Omental fat pad (tissue), 4 donors: ENCODE results near the gene CCDC150. TPM values are rescaled to one million over a fixed set of nuclear protein-coding genes. Genes with fewer than 3 reads are reported as not detected.
"Not testable (repeated sequence)": the region's sequence is repeated elsewhere in the genome, so short reads cannot be mapped to it uniquely, and the experiment has no call there.

Experiments
- ATAC-seq: fragments of 150-250 bp; one replicate; pipeline ENCODE4 v1.9.1; 2016; ENCODE audit warnings: mild to moderate bottlenecking, moderate library complexity; ENCODE audit not compliant: low FRiP score
- DNase-seq: peaks from one replicate; pipeline ENCODE4 v3.0.0-alpha.2; 2019; ENCODE audit warnings: low spot score
- CTCF ChIP-seq, 3 donors: fragments of 450-650 bp; IDR thresholded peaks; one replicate each; pipeline ENCODE4 v1.5.1; 2016 to 2017; ENCODE audit warnings: antibody characterized with exemption in 3 of 3, mild to moderate bottlenecking in 3 of 3, moderate library complexity in 2 of 3
- total RNA-seq, 4 donors: library from RNA; depleted of rRNA; stranded (reverse); fragments of >200 nt; gene quantifications; one replicate each; pipeline ENCODE4 v1.1.0, GENCODE V29; 2016

CCDC150 gene
- total RNA-seq, 4 donors from 2014 or later = 0.72 to 2.0 (median 1.4) TPM; not detected in 1

DNA sequence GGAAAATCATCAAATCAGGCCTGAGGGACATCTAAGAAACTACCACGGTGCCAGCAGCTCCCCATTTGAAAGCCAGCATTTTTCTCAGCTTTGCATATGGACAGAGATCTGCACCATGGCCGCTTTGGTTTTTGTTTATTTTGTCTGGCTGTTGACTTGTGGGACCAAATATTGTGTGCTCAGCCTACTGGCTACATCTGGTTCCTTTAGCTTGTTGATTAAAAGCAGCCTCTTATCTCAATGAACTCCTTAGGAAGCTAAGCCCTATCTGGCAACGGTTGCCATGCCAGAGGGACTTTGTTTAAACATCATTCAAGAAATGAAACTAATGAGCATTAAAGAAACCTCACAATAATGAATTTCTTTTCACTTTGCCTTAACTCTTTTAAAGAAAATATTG is 32.4 kb upstream of the CCDC150 start:
- no peak for TF ChIP-seq CTCF (IDR thresholded peaks at IDR 0.05)
- ATAC-seq (no peak), DNase-seq (no peak)

- not testable (repeated sequence) for DNase-seq, ATAC-seq
Observed at GRCh38 chr2:196607896-196608295, 31.6 kb upstream of the CCDC150 start.

DNA sequence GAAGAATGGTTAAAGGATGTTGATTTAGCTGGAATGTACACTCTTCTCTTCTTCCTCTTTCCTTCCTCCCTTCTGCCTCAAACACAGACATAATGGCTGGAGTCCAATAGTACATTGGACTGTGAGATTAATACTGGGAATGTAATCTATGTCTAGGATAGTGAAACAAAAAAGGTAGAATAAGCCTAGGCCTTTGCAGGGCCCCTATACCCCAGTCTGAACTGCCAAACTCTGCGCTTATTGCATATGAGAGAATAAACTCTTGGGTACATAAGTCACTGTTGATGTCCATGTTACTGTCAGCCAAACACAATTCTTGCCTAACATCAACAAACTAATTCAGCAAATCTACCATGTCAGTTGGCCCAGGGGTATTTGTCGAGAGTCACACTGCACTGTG is 29.7 kb upstream of the CCDC150 start:
- TF ChIP-seq CTCF (IDR thresholded peaks at IDR 0.05) = no peak
- no peak for DNase-seq
- ATAC-seq = no peak

DNA sequence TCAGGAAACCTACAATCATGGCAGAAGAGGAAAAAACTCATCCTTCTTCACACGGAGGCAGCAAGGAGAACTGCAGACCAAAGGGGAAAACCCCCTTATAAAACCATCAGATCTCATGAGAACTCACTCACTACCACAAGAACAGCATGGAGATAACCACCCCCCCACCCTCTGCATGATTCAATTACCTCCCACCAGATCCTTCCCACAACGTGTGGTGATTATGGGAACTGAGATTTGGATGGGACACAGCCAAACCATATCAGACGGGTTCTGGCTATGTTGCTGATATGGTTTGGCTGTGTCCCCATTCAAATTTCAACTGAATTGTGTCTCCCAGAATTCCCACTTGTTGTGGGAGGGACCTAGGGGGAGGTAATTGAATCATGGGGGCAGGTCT is 28.7 kb upstream of the CCDC150 start:
- no peak for ATAC-seq
- no peak for DNase-seq
- no peak for TF ChIP-seq CTCF (IDR thresholded peaks at IDR 0.05)

- ATAC-seq = no peak
- TF ChIP-seq CTCF (IDR thresholded peaks at IDR 0.05) = no peak
- DNase-seq = no peak
Observed at GRCh38 chr2:196613302-196613701, 26.2 kb upstream of the CCDC150 start.

- ATAC-seq (no peak), DNase-seq (no peak)
- no peak for TF ChIP-seq CTCF (IDR thresholded peaks at IDR 0.05)
Observed at GRCh38 chr2:196617430-196617829, 22.1 kb upstream of the CCDC150 start.

DNA sequence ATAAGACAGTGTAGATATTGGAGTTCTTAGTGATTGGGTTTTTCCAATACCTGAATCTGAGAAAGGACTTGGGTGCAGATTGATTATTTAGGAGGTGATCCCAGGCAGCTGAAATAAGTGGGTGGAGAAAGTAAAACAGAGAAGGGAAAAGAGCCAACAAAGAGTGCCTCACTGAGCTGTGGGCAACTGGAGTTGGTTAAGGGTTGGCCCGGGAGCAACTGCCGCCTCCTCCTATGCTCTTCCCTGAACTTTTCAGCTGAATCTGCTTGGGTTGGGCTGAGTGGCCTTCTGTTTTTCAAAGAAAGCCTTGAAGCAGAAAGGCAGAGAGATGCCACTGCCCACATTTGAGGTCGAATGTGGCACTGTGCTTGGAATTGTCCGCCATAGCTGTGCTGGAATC is 20.9 kb upstream of the CCDC150 start:
- no peak for ATAC-seq
- DNase-seq = no peak
- no peak for TF ChIP-seq CTCF (IDR thresholded peaks at IDR 0.05)

DNA sequence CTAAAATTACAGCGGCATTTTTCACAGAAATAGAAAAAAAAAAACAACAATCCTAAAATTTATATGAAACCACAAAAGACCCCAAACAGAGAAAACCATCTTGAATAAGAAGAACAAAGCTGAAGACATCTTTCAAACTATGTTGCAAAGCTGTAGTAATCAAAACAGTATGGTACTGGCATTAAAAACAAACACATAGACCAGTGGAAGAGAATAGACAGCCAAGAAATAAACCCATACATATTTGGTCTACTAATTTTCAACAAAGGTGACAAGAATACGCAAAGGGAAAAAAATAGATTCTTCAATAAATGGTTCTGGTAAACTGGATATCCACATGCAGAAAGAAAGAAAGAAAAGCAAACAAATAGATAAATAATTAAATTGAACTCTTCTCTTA is 9.0 kb upstream of the CCDC150 start:
- ATAC-seq = no peak

More for the DNA sequence above, 9.0 kb upstream of the CCDC150 start:
- TF ChIP-seq CTCF (IDR thresholded peaks at IDR 0.05) = no peak
- no peak for DNase-seq
